Amniotic stem cell (primary cell): ENCODE data around the gene VWC2.

ENCODE experiments used
- DNase-seq: peaks from one replicate; lab custom pipeline; 2025; lab: John Stamatoyannopoulos, UW

Gene VWC2

GRCh38 chr7:49783446-49783845 lies 10.0 kb downstream of the VWC2 start:
- no peak for DNase-seq

GRCh38 chr7:49787980-49788379 lies 14.5 kb downstream of the VWC2 start:
- DNase-seq, result no peak

- no peak for DNase-seq
These were observed 15.1 kb downstream of the VWC2 start for GRCh38 chr7:49788455-49789059.

GRCh38 chr7:49789736-49790135 lies 16.3 kb downstream of the VWC2 start:
- no peak for DNase-seq

- DNase-seq, result no peak
These were observed 16.8 kb downstream of the VWC2 start for GRCh38 chr7:49790209-49790608.

- DNase-seq, result no peak
These were observed 17.8 kb downstream of the VWC2 start for GRCh38 chr7:49791088-49791741.

- no peak for DNase-seq
These were observed 24.7 kb downstream of the VWC2 start for GRCh38 chr7:49797987-49798660.

GRCh38 chr7:49800031-49800430 lies 26.6 kb downstream of the VWC2 start:
- no peak for DNase-seq

GRCh38 chr7:49802600-49802999 lies 29.2 kb downstream of the VWC2 start:
- no peak for DNase-seq

- DNase-seq, result no peak
These were observed 30.4 kb downstream of the VWC2 start for GRCh38 chr7:49803812-49804211.

GRCh38 chr7:49805371-49806007 lies 32.1 kb downstream of the VWC2 start:
- DNase-seq, result no peak

- DNase-seq, result no peak
These were observed 39.1 kb downstream of the VWC2 start for GRCh38 chr7:49812534-49812933.

GRCh38 chr7:49817279-49817678 lies 43.8 kb downstream of the VWC2 start:
- no peak for DNase-seq

GRCh38 chr7:49821181-49821580 lies 47.7 kb downstream of the VWC2 start:
- DNase-seq, result no peak

- no peak for DNase-seq
These were observed 49.4 kb downstream of the VWC2 start for GRCh38 chr7:49822856-49823255.

GRCh38 chr7:49823566-49823965 lies 50.1 kb downstream of the VWC2 start:
- DNase-seq, result no peak

GRCh38 chr7:49839863-49840645 lies 66.6 kb downstream of the VWC2 start:
- no peak for DNase-seq

GRCh38 chr7:49840751-49841405 lies 67.4 kb downstream of the VWC2 start:
- DNase-seq, result no peak

- no peak for DNase-seq
These were observed 72.2 kb downstream of the VWC2 start for GRCh38 chr7:49845626-49846025.

GRCh38 chr7:49848211-49848841 lies 74.9 kb downstream of the VWC2 start:
- DNase-seq, result no peak

GRCh38 chr7:49850921-49851613 lies 77.6 kb downstream of the VWC2 start:
- no peak for DNase-seq
